Midbrain (tissue), 1 donor: ENCODE data around the gene CPA5.

ENCODE experiments used
- DNase-seq: peaks from one replicate; lab custom pipeline; 2025; lab: John Stamatoyannopoulos, UW

Gene CPA5

GRCh38 chr7:130332259-130333053 is 12.2 kb upstream of the CPA5 start:
- DNase-seq: no peak

- no peak for DNase-seq
These were observed 10.8 kb upstream of the CPA5 start for GRCh38 chr7:130333832-130334231.

- no peak for DNase-seq
These were observed 10.3 kb upstream of the CPA5 start for GRCh38 chr7:130334274-130334673.

- DNase-seq: no peak
These were observed 7.1 kb upstream of the CPA5 start for GRCh38 chr7:130337410-130337971.

- DNase-seq: no peak
These were observed 6.4 kb upstream of the CPA5 start for GRCh38 chr7:130338233-130338632.

GRCh38 chr7:130341882-130342281 is 2.7 kb upstream of the CPA5 start:
- DNase-seq: no peak

GRCh38 chr7:130342701-130343380 is 1.8 kb upstream of the CPA5 start:
- no peak for DNase-seq

- DNase-seq: no peak
These were observed 520 bp downstream of the CPA5 start for GRCh38 chr7:130345136-130345535.

GRCh38 chr7:130345725-130346124 is 1.1 kb downstream of the CPA5 start:
- DNase-seq: no peak

GRCh38 chr7:130346177-130346905 is 1.7 kb downstream of the CPA5 start:
- no peak for DNase-seq

GRCh38 chr7:130346941-130347340 is 2.3 kb downstream of the CPA5 start:
- no peak for DNase-seq

GRCh38 chr7:130349911-130350782 is 5.5 kb downstream of the CPA5 start:
- no peak for DNase-seq

GRCh38 chr7:130350945-130351790 is 6.6 kb downstream of the CPA5 start:
- DNase-seq: no peak

- DNase-seq: no peak
These were observed 7.1 kb downstream of the CPA5 start for GRCh38 chr7:130351791-130352090.

GRCh38 chr7:130352194-130353074 is 7.8 kb downstream of the CPA5 start:
- DNase-seq: no peak

GRCh38 chr7:130353196-130353595 is 8.6 kb downstream of the CPA5 start:
- no peak for DNase-seq

GRCh38 chr7:130356121-130356875 is 11.7 kb downstream of the CPA5 start:
- no peak for DNase-seq

- DNase-seq: no peak
These were observed 12.4 kb downstream of the CPA5 start for GRCh38 chr7:130356876-130357611.
